Measurements from ENCODE around the gene CGNL1.

Gene CGNL1

DNA sequence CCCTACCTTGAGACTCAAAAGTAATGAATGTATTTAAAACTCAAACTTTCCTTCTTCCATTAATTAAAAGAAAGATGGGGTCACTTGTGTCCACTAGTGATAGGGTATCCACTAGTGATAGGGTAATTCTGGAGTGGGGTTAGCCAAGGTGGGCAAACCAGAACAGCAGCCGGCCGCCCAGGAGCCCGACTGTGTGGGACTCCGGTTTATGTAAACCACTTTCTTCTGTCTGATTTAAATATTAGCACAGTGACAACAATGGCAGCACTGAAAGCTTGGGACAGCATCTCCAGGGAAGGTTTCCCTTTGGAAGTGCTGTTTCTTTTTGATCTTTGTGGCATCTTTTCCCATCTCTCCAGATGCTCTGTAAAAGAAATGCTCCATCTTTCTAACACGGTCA, 216.1 kb downstream of the CGNL1 start:
- POLR2A ChIA-PET = no interaction called here
- no peak for TF ChIP-seq CTCF (IDR thresholded peaks at IDR 0.05; ENCODE audit: control extremely low read depth, extremely low read depth, low read depth, missing control alignments)
- no peak for DNase-seq (ENCODE audit: extremely low spot score)
- CTCF ChIA-PET = no interaction called here

DNA sequence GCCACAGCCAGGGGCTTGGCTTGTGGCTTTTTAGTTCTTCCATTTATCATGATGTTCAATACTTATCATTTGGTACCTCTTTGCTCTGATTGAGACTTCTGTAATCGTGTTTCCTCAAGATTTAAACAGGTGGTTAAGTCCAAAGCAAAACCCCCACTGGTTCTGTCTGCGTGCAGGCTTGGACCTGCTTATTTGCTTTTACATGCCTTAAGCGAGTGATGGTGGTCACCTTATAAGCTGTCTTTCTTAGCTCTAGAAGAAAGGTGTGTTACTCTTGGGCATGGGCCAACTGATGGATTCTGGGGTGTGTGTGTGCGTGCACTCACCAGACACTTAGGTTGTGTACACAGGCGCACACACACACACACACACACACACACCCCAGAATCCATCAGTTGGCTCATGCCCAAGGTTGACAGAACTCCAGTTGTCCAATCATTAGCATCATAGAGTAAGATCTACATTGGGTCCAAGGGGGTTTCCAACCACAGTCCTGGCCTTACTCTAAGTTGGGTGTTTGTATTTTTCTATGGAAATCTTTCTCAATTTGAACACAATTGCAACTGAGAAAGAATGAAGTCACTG, 216.6 kb downstream of the CGNL1 start:
- POLR2A ChIA-PET = no interaction called here
- no peak for TF ChIP-seq CTCF (IDR thresholded peaks at IDR 0.05; ENCODE audit: control extremely low read depth, extremely low read depth, low read depth, missing control alignments)
- no peak for DNase-seq (ENCODE audit: extremely low spot score)
- CTCF ChIA-PET = interaction anchor here (0.9 kb wide), 1 partner anchor 268 kb away, joined by 3 read pairs; no protein-coding TSS in a partner anchor

DNA sequence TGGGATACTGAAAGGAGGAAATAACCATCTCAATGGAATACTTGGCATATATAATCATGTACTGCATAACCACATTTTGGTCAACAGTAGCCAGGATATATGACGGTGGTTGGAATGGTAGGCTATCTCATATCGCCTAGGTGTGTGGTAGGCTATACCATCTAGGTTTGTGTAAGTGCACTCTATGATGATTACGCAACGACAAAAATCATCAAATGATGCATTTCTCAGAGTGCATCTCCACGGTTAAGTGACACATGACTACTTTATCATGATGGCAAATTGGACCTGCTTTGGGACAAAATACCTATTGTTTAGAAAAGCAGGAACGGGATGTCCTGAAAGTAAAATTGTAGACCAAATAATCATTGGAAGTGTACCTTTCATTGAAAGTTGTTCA, 218.2 kb downstream of the CGNL1 start:
- TF ChIP-seq CTCF (IDR thresholded peaks at IDR 0.05; ENCODE audit: control extremely low read depth, extremely low read depth, low read depth, missing control alignments) = no peak
- ChIA-PET CTCF (no interaction called here), POLR2A (no interaction called here)
- DNase-seq (ENCODE audit: extremely low spot score) = no peak

GRCh38 chr15:57595011-57595866, 218.9 kb downstream of the CGNL1 start:
- DNase-seq (ENCODE audit: extremely low spot score) = no peak
- CTCF ChIA-PET = no interaction called here
- POLR2A ChIA-PET = no interaction called here
- TF ChIP-seq CTCF (IDR thresholded peaks at IDR 0.05; ENCODE audit: control extremely low read depth, extremely low read depth, low read depth, missing control alignments) = no peak

DNA sequence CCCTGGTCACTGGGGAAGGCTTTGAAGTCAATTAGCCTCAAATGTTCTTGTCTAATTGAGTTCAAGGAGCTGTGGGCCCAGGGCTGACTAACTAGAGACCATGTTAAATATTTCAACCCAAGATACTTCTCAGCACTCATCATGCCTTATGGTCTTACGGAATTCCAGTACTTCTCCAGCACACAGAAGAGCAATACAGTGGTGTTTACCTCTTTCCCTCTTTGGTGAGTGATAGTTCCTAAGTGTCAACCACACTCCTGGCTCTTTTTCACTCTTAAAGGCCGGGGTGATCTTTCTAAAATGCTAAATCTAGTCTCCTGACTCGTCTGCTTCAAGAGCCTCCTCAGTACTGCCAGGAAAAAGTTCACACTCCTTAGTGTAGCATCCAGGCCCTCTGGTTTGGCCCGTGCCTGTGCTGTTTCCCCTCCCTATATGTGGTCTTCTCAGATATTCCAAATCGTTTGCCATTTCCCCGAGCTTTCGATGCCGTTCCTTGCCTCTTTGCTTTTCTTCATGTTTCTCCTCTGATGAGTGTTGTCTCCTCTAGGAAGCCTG, 220.1 kb downstream of the CGNL1 start:
- ChIA-PET POLR2A (no interaction called here), CTCF (no interaction called here)
- DNase-seq (ENCODE audit: extremely low spot score) = no peak
- TF ChIP-seq CTCF (IDR thresholded peaks at IDR 0.05; ENCODE audit: control extremely low read depth, extremely low read depth, low read depth, missing control alignments) = no peak

GRCh38 chr15:57596978-57597377, 220.7 kb downstream of the CGNL1 start:
- ChIA-PET CTCF (no interaction called here), POLR2A (no interaction called here)
- no peak for TF ChIP-seq CTCF (IDR thresholded peaks at IDR 0.05; ENCODE audit: control extremely low read depth, extremely low read depth, low read depth, missing control alignments)
- no peak for DNase-seq (ENCODE audit: extremely low spot score)
